SK-MEL-5 (cell line): ENCODE data around the gene GSAP. TPM values are rescaled to one million over a fixed set of nuclear protein-coding genes. Genes with fewer than 3 reads are reported as not detected.
A peak's percentile ranks its signal among the peaks of the same experiment; 100 is the strongest.

Source experiments
- DNase-seq: peaks from one replicate; pipeline ENCODE4 v3.0.0-alpha.2; 2016; ENCODE audit warnings: low read depth, low spot score
- in situ Hi-C: cut with HindIII; loops from 2 replicates; pipeline ENCODE4 v1.10.0; 2016; ENCODE audit warnings: low sequenced_read_pairs, high pct_unique_total_duplicates, low pct_unique_long_range_greater_than_20kb
- total RNA-seq: library from RNA; depleted of rRNA; stranded (reverse); fragments of >200 nt; shearing (Covaris generic); gene quantifications from 2 replicates; pipeline ENCODE4 v1.2.3, GENCODE V29; 2014

Gene GSAP
- total RNA-seq, 1 experiment from 2014 or later = 11.1 TPM

DNA sequence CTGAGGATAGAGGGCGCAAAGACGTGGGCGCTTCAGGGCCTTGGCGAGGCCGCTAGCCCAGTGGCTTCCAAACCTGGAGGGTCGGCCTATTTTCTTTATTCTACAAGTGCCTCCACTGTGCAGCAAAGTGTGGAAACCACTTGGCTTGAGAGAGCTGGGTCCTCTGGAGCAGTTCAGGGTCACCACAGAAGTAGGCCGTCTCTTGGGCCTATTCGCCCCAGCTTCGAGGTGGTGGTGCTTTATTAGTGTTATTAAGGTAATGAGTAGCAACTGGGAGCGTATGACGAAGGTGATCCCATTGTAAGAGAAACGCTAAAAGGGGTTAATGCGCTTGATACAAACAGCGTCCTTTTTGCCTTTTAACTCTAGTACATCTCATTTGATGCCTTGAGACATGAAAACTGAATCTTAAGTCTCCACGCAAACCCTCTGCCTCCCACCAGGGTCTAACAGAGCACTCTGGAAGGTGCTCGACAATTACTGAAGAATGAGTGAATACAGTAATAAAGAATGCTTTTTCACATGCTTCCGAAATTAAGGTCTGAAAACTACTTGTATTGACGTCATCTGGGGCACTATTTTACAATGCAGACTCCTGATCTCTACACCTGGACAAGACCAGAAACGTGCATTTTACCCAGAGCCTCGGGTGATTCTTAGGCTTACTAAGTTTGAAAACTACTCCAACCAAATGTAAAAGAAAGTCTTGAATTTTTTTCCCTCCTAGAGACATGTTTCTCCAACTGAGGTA, 647 bp upstream of the GSAP start:
- DNase-seq = peak; percentile 33
- in situ Hi-C loops = no loop called here

DNA sequence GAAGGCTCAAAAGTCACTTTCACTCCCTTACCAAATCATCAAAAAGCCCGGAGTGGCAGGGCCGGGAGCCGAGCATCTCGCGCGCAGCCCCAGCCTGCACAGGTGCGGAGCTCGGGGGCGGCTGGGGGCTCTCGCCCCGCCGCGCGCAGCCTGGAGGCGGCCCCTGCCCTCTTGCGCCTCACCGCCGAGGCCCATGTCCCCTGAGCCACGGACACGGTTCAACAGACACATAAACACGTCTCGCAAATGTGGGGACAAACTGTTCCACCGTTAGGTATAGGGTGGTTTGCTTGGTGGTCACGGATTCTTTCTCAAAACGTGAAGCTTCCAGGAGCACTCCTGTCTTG, 700 bp downstream of the GSAP start:
- in situ Hi-C loops = no loop called here
- DNase-seq = no peak

DNA sequence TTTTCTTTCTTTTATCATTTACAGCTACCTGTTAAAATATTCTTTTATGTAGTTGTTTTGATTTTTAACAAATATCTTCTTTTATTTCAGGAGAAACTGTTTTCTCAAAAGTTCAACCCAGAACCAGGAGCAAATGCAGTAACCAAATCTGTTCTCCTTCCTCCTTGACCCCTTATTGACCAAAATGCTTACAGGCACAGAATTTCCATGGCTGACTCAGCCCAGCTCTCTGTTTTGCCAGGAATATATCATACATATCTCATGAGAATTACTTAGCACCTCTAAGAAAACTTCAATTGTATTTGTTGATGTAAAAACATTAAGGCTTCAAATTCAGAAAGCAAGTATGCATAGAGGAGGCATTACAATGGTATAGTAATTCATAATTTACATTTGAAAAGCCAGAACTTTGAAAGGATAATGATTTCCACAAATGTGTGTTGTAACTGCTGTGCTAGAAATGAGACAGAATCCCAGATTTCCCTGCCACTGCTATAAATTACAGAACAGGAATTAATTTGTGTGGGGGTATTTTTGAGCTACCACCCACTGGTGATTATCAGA, 2.2 kb downstream of the GSAP start:
- no peak for DNase-seq
- in situ Hi-C loops = no loop called here

DNA sequence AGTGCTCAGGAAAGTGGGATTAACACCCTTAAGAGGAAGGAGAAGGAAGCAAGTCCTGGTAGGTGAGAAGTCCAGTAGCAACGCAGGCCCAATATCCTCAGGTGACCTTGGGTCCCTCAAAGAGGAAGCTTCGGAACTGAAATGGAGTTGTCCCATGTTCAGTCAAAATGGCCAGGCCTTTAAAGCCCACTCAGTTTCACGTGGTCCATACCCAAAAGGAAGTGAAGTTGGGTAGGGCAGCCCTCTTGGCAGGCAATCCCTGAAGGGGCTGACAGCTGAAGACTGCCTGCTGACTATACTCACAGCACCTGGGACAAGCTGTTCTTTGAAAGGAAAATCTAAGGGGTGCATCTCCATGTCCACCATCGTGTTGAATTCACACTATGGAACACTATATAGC, 3.0 kb downstream of the GSAP start:
- in situ Hi-C loops = no loop called here

DNA sequence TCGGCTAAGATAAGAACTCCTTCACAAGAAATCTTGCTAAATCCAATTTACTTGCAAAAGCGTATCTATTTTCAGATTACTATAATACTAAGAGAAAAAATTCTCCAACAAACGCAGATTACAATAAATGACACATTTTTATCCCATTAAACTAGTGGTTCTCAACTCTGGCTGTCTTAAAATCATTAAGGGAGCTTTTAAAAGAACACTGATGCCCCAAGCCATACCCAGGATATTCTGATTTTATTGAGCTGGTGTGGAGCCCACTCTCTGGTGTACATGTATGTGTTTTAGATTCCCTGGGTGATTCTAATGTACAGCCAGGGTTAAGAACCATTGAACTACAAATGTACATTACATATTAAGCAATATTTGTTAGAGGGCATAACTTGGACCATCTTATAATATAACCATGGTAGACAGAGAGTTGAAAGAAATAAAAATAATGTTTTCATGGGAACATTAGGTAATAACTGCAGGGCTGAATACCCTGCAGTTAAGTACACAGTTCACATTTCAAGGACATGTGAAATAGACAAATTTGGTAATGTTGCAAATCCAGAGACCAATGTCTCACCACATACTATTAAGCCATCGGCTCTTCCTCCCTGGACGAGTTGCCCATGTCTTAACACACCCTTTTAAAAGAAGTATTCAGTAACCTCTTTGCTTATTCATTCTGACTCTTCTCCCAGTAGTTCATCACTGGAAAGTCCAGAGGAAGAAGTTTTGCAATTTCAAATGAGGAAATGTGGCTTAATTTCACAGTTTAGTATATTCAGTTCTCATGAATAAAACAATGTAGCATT, 6.2 kb downstream of the GSAP start:
- no peak for DNase-seq
- in situ Hi-C loops = no loop called here

More for the DNA sequence above, 3.0 kb downstream of the GSAP start:
- DNase-seq = no peak

DNA sequence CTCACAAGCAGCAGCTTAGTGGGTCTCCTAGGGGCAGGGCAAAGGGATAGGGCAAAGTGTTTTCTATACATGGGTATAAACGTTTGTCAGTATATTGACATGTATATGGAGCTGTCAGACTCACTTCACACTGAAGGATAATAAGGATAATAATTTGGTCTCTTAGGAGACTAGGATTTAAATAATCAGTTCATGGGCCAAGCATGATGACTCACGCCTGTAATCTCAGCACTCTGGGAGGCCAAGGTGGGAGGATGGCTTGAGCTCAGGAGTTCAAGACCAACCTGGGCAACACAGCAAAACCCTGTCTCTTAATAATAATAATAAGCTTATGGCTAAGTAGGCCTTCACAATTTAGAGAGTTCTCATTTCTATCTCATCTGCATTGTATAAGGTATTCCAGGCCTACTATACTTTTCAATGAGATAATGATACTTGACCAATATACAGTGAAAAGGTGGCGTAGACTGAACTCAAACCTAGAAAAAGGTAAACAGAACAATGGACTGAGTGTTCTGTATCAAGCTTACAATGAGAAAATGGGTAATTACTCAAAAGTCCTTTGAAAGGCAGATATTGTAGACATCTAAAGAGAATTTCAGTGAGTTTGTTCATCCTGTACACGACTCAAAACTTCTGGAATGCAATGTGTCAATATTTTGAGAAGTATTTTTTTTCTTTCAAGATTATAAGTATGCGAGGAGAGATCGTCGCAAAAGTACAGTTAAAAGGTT, 7.0 kb downstream of the GSAP start:
- no peak for DNase-seq
- in situ Hi-C loops = no loop called here

DNA sequence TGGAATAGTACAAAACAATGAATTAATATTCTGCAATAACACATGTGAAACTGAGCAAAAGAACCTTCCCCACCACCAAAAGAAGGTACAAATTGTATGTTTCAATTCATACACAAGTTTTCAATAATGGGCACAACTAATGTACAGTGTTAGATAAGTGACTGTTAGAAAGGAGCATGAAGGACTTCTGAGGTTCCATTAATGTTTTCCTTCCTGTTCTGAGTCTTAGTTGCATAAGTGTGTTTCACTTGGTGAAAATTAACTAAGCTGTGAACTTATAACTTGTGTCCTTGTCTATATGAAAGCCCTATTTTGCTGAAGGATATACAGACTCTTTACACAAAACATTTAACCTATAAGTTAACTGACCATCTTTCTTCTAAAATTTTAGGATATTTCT, 8.2 kb downstream of the GSAP start:
- DNase-seq = no peak
- in situ Hi-C loops = no loop called here

DNA sequence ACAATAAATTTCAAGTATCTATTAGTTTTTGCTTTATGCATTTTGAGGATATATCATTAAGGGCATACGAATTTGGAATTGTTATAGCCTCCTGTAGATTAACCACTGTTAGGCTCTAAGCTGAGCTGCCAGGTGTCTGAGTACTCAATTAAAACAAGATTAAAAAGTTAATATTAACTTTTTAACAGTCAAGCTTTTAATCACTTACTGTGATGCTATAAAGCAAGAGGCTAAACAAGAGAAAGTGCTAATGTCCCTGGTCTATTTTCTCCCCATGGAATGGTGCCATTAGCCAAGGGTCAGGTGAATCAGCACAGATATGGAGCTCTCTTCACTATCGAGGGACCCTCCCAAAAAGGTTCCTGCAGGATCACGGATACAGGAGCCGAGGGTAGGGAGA, 9.7 kb downstream of the GSAP start:
- in situ Hi-C loops = no loop called here
- DNase-seq = no peak

DNA sequence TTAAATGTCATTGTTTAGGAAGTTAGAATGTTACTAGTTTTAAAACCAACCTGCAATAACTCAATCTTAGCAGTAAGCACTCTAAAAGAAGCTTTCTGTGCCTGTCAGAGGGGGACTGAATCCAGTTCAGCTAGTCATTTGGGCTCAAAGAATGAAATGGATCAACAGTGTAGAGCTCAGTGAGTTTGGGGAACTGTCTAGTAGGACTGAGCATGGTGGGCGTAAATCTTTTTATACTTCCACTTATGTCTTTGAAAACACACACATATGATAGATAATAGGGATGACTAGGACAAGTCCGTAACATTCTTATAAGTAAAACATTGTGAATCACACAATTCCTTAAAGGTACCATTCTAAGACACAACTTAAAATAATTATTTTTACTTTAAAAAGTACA, 11.5 kb downstream of the GSAP start:
- DNase-seq = no peak
- in situ Hi-C loops = no loop called here

DNA sequence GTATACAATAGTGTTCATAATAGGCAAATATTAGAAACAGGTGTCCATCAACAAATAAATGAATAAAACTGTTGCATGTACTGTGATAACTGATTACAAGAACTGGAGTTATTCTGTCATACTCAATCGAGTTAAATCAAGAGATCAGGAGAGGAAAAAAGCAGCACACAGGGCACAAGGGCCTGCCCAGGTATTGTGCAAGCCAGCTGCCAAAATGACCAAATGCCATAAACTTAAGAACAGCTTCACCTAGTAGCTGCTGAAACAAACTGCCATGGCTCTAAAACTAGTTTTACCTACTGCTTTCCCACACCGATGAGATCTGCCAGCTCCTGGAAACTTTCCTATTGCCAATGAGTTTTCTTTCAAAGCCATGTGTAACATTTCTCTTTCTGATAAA, 12.2 kb downstream of the GSAP start:
- in situ Hi-C loops = no loop called here

DNA sequence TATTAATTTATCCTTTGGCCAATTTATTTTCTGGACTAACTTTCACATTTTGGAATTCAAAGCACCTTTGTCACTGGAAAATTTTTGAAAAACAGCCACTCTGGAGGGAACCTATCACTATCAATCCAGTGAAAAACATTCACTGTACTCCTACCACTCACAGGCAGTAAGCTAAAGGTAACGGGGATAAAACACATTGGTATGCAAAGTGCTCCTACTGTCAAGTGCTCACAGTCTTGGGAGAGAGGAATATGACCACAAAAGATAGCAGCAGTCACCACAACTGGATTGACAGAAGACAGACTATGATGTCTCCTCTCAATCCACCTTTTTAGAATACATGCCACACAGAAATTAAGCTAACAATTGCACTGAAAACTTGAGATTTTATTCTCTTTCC, 13.3 kb downstream of the GSAP start:
- no peak for DNase-seq
- in situ Hi-C loops = no loop called here

More for the DNA sequence above, 12.2 kb downstream of the GSAP start:
- no peak for DNase-seq

DNA sequence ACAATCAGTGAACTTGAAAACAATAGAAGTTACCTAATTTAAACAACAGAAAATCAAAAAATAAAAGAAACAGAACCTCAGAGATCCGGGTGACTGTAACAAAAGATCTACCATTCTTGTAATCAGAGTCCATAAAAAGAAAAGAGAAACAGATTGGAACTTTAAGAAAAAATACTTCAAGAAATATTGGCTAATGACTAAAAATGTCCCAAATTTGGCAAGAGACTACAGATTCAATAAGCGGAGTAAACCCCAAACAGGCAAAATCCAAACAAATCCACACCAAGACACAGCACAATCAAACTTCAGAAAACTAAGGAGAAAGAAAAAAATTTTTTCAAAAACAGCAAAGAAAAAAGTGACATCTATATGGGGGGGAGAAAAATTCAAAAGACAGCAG, 15.1 kb downstream of the GSAP start:
- in situ Hi-C loops = no loop called here

DNA sequence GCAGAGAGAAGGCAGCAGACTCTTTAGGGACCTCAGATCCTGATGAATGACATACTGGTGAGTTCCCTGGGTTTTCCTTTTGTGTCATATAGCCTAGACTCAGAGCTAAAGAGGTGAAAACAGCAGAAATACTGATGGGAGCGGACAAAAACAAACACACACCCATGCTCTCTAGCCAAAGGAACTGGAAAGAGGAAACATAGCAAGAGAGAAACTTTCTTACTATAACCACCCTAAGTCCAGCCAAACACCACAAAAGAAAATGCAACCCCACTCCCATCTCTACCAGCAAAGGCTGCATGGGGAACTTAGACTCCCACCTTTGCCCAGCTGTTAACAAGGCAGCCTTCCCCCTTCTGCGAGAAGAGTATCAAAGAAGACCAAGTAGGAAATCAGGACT, 16.3 kb downstream of the GSAP start:
- in situ Hi-C loops = no loop called here
- no peak for DNase-seq

More for the DNA sequence above, 15.1 kb downstream of the GSAP start:
- no peak for DNase-seq

DNA sequence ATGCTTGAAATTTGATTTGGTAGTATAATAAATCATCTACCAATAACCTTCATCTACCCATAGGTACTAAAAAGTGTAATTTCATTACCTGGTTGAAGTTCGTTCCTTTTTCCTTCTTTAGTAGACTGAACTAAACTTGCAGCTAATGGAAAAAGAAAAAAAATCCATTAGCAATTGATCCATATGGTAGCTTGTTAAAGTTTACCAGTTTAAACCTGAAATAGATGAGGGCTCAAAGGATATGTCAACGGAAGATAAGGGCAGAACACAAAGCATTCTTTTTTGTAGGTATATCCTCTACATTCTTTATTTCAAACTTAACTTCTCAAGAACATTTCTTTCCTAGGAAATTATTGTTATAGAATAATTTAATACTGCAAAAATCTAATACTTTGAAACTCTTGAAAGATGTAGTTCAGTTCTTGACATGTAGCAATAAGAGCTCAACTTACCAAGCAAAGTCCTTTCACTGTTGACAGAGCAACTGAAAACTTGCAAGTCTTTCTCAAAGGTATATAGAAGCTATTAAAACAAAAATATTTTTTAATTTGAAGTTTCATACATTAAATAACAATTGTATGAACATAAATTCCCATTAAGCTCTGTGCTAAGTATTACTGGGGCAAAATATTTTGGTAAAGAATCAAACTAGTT, 19.1 kb downstream of the GSAP start:
- DNase-seq = no peak
- in situ Hi-C loops = no loop called here

DNA sequence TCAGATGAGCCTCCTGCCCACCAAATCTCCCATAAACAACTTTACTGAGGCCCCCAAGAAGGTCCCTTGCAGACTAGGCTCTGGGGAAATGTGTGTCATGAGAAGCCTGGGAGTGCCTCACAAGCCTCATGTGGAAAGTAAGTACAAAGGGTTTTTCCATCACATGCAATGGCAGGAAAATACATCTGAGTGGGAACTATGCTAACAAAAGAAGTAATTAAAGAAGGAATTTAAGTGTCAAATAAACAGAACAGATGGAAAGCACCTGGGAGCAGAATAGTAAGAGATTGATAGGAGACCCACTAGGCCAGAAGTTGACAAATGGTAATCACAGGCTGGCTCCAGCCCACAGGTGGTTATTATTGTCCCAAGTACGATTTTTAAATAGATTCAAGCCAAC, 20.5 kb downstream of the GSAP start:
- DNase-seq = no peak
- in situ Hi-C loops = no loop called here

DNA sequence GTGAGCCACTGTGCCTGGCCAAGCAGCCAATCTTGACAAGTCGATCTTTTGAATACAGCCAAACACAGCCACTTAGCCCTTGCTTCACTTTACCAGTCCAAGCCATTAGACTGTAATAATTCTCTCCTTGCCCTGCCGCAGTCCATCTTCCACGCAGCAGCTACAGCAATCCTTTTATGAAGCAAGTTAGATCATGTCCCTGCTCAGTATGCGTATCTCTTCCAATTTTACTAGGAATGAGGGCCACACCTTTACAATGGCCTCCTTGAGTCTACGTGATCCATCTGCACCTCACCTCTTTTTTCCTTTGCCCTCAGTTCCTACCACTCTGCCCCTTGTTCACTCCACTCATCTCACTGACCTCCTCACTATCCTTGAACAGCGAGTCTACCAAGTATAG, 22.2 kb downstream of the GSAP start:
- no peak for DNase-seq
- in situ Hi-C loops = no loop called here

DNA sequence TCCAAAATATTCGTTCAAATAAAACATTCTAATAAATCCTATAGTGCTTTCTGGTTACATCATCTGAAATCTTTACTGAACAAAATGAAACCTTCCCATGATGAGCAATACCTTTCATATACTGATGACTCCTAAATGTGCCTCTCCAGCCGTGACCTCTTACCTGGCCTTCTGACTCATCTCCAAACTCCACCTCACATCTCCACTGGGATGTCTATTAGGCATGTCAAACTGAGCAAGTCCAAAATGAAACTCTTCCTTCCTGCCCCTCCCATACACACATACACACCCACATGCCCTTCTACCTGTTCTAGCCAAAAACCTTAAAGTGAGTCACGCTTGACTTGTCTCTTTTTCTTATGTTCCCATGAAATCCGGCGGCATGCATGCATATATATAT, 22.9 kb downstream of the GSAP start:
- no peak for DNase-seq
- in situ Hi-C loops = no loop called here

DNA sequence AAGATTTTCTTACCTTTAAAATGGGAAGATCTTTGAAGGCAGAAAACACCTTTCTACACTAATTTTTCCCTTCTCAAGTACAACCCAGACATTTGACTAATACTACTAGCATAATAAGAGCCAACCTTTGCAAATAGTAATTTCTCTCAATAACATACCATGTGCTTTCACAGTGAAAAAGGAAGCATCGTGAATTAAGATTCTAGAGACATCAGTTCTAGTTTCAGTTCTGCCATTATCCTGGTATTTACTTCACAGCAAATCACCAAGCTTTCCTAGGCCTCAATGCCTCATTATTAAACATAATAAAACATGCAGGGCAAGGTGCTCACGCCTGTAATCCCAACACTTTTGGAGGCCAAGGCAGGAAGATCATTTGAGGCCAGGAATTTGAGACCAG, 24.9 kb downstream of the GSAP start:
- in situ Hi-C loops = no loop called here

More for the DNA sequence above, 24.9 kb downstream of the GSAP start:
- no peak for DNase-seq
